Measurements from ENCODE around the gene TRIM26. TPM values are rescaled to one million over a fixed set of nuclear protein-coding genes. Genes with fewer than 3 reads are reported as not detected.
"Not testable (repeated sequence)": the region's sequence is repeated elsewhere in the genome, so short reads cannot be mapped to it uniquely, and the experiment has no call there.

The TRIM26 gene, protein sequence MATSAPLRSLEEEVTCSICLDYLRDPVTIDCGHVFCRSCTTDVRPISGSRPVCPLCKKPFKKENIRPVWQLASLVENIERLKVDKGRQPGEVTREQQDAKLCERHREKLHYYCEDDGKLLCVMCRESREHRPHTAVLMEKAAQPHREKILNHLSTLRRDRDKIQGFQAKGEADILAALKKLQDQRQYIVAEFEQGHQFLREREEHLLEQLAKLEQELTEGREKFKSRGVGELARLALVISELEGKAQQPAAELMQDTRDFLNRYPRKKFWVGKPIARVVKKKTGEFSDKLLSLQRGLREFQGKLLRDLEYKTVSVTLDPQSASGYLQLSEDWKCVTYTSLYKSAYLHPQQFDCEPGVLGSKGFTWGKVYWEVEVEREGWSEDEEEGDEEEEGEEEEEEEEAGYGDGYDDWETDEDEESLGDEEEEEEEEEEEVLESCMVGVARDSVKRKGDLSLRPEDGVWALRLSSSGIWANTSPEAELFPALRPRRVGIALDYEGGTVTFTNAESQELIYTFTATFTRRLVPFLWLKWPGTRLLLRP
- total RNA-seq: 10 to 100 TPM; 77.0 to 86.9 TPM

DNA sequence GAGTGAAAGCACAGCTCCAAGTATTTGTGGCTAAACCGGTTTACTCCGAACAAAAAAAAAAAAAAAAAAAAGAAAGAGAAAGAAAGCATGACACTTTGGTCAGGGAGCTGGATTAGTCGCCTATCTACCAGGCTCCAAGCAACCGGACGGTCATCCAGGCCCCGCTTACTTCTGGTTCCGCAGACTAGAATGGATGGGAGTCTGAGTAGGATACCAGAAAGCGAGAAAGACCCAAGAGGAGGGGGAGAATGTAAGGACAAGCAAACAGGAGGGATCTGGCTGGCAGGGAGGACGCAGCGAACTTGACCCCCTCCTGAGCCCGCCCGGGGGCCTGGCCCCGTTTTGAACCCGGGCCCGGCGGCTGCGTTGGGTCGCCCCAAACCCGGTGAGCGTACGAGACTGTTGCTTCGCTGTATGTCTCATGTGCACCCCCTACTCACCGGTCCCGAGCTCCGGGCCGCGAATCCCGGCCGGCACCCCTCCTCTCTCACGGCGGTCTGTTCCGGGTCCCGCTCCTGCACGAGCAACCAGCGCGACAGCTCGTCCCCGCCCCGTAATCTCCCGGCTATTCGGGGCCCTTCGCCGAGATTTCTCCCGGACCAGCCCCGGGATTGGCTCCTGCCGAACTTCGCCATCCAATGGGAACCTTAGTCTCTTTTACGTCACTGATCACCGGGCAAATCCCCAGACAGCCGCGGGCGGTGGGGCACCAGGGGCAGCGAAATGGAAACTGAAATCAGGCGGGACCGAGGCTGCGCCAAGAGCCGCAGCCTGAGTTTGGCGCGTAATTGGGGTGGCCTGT, at the start of gene TRIM26:
Gene TRIM26 (minus strand): TSS at position 542 of the 802 bp plus-strand sequence. CDS start 14,303 bp downstream, outside the sequence.
- ChIA-PET CTCF (interaction anchor here (1.3 to 2.0 kb wide), 5 partner anchors 14 to 560 kb away, joined by 3 to 7 read pairs (median 5); no protein-coding TSS in a partner anchor), POLR2A (interaction anchor here (0.5 to 2.5 kb wide), 7 partner anchors 11 to 1348 kb away, joined by 3 to 10 read pairs (median 4); partner anchors contain the start of gene TRIM39)

- ChIA-PET CTCF (no interaction called here), POLR2A (no interaction called here)
Observed at GRCh38 chr6:30260036-30260504, 46.9 kb upstream of the TRIM26 start.

- CTCF ChIA-PET: interaction anchor here (0.5 to 1.0 kb wide), 2 partner anchors 38 to 194 kb away, joined by 3 read pairs; no protein-coding TSS in a partner anchor
- POLR2A ChIA-PET: no interaction called here
Observed at GRCh38 chr6:30259140-30260035, 46.2 kb upstream of the TRIM26 start.

DNA sequence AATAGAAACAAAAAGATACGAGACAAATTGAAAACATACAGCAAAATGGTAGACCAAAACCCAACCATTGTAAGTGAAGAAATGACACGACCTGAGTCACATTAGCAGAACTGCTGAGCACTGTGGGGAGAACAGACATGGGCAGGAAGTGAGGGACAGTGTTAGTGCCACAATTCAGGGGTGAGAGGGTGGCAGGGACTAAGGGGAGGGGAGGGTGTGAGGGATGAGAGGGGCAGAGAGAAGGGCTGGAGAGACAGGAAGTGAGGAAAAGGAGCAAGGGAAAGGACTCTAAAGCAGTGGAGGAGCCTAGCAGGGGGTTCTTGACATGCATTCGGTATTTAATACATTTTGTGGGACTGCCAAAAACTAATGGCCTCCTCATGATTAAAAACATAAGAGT, 45.0 kb upstream of the TRIM26 start:
- ChIA-PET CTCF (no interaction called here), POLR2A (no interaction called here)

GRCh38 chr6:30252417-30252816, 39.2 kb upstream of the TRIM26 start:
- POLR2A ChIA-PET, CTCF ChIA-PET: not testable (repeated sequence)

DNA sequence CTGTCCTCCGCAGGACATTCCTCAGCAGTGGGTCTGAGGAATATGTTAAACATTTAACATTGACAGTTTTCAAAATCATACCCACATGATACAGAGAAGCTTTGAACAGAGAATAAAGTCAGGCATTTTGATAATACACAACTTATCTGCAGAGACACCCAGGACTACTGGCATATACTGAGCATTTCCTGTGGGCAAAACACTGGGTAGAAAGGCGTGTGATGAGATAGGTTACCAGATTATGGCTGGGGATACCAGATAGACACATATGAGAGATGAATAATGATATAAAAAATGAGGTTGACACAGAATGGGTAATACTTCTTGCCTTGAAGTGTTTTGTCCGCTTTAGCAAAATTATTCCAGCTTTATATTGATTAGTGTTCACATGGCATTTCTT, 31.4 kb upstream of the TRIM26 start:
- CTCF ChIA-PET: no interaction called here

GRCh38 chr6:30238178-30238795, 25.1 kb upstream of the TRIM26 start:
- ChIA-PET POLR2A (no interaction called here), CTCF (interaction anchor here (0.6 to 2.5 kb wide), 6 partner anchors 10 to 182 kb away, joined by 3 to 7 read pairs (median 4); no protein-coding TSS in a partner anchor)

More for the DNA sequence above, 31.4 kb upstream of the TRIM26 start:
- POLR2A ChIA-PET: no interaction called here

DNA sequence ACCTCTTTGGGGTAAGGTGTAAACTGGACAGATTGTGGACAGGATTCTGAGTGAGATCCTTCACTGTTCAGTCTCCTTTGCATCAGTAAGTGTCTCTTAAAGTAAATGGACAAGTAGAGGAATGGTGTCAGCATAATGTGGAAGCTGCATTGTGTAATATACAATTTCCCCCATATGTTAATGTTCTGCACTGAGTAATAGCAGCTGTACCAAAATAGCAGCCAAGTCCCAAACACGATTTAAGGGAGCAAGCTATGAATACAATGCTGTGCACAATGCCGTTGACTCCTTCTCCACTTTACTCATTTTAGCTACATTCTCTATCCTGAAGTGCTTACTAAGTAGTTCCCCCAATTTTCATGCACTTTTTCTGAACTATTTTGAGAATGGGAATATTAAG, 21.1 kb upstream of the TRIM26 start:
- ChIA-PET POLR2A (no interaction called here), CTCF (interaction anchor here (1.3 kb wide), 1 partner anchor 14 kb away, joined by 3 read pairs; no protein-coding TSS in a partner anchor)

DNA sequence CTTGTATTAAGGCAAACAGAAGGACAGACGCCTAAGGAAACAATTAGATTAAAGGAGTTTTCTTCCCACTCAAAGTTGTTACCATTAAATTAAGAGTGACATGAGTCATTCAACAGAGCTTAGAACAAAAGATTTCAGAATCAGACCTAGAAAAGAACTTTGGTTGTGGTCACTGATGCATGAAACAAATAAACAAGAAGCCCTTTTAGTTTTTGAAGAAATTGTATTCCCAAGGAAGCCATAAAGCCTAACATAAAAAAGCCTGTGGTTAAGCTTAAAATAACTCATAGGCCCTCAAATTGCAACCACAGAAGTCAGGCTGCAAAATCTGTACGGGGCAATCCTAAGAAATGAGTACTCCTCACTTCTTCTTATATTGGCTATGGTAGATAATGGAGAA, 17.9 kb upstream of the TRIM26 start:
- CTCF ChIA-PET: interaction anchor here (0.5 to 1.0 kb wide), 2 partner anchors 12 to 1764 kb away, joined by 3 to 4 read pairs; no protein-coding TSS in a partner anchor
- POLR2A ChIA-PET: no interaction called here

GRCh38 chr6:30227763-30228487, 14.7 kb upstream of the TRIM26 start:
- CTCF ChIA-PET: interaction anchor here (0.8 to 1.9 kb wide), 8 partner anchors 9 to 169 kb away, joined by 3 to 9 read pairs (median 4); partner anchors contain the start of gene TRIM26
- POLR2A ChIA-PET: interaction anchor here (0.6 to 2.0 kb wide), 4 partner anchors 14 to 98 kb away, joined by 3 to 9 read pairs (median 6); partner anchors contain the start of genes TRIM26 and TRIM39

- ChIA-PET POLR2A (interaction anchor here (0.6 to 2.0 kb wide), 4 partner anchors 13 to 99 kb away, joined by 3 to 9 read pairs (median 6); partner anchors contain the start of genes TRIM26 and TRIM39), CTCF (interaction anchor here (0.8 to 1.9 kb wide), 5 partner anchors 9 to 170 kb away, joined by 3 to 7 read pairs (median 4); partner anchors contain the start of gene TRIM26)
Observed at GRCh38 chr6:30227242-30227722, 14.1 kb upstream of the TRIM26 start.

DNA sequence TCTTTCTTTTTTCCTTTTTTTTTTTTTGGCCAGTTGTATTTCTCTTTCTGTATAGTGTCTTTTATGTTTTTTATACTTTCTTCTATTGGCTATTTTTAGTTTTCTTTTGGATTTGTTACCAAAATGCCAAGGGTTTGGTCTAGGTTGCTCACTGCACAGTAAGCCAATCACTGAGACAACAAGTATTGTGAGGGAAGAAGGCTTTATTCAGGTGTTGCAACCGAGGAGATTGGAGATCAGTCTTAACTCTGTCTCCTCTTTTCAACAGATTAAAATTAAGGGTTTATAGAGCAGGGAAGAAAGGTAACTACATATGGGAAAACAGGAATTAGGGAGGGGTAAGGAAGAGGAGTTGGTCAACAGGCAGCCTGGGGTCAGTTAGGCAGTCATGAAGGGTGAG, 10.1 kb upstream of the TRIM26 start:
- POLR2A ChIA-PET: no interaction called here
- CTCF ChIA-PET: interaction anchor here (0.8 kb wide), 2 partner anchors 9 to 15 kb away, joined by 3 read pairs; no protein-coding TSS in a partner anchor

DNA sequence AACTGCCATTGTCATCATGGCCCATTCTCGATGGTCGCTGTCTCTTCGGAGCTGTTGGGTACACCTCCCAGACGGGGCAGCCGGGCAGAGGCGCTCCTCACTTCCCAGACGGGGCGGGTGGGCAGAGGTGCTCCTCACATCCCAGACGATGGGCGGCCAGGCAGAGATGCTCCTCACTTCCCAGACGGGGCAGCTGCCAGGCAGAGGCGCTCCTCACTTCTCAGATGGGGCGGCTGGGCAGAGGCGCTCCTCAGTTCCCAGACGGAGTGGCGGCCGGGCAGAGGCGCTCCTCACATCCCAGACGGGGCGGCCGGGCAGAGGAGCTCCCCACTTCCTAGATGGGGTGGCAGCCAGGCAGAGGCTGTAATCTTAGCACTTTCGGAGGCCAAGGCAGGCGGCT, 8.8 kb upstream of the TRIM26 start:
- POLR2A ChIA-PET, CTCF ChIA-PET: not testable (repeated sequence)

DNA sequence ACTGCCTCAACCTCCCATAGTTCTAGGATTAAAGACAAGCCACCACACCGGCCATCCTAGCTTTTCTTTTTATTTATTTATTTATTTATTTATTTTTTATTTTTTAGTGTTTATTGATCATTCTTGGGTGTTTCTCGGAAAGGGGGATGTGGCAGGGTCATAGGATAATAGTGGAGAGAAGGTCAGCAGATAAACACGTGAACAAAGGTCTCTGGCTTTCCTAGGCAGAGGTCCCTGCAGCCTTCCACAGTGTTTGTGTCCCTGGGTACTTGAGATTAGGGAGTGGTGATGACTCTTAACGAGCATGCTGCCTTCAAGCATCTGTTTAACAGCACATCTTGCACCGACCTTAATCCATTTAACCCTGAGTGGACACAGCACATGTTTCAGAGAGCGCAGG, 8.2 kb upstream of the TRIM26 start:
- CTCF ChIA-PET: interaction anchor here (0.6 kb wide), 1 partner anchor 421 kb away, joined by 3 read pairs; no protein-coding TSS in a partner anchor
- POLR2A ChIA-PET: not testable (repeated sequence)

DNA sequence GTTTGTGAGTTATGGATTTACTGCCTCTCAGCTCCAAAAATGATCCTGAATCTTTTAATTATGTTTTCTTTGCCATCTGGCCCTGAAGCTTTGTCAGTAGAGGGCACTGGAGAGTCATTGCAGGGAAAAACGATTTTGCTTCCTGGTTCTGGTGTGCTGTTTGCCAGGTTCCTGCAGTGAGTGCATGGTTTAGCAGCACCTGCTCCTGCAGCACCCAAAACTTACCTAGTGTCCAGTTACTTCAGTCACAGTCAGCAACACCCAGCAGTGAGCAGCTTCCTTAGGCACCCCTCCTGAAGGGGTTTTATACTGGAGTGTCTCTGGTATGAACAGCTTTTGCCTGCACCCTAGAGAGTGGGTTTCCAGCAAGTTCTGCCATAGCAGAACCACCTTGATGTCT, 6.0 kb upstream of the TRIM26 start:
- ChIA-PET CTCF (interaction anchor here (0.9 to 2.2 kb wide), 15 partner anchors 8 to 180 kb away, joined by 3 to 9 read pairs (median 4); no protein-coding TSS in a partner anchor), POLR2A (no interaction called here)

DNA sequence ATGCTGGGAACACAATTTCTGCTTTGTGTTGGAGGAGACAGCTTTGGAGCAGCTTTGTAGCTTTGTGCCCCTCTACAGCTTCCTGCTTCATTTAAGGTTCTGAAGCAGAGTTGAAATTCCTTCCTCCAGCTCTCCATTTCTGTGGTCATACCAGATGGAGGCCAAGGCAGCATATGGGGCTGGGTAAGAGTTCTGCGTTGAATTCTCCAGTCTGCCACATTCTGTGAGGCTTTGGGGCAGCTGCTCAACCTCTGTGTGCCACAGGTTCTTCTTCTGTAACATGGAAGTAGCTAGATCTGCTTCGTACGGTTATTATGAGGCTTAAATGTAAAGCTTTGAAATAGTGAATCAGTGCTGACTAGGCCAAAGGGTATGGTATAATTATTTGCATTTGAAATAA, 2.9 kb upstream of the TRIM26 start:
- ChIA-PET CTCF (interaction anchor here (0.9 to 1.4 kb wide), 4 partner anchors 9 to 182 kb away, joined by 3 to 4 read pairs (median 3); no protein-coding TSS in a partner anchor), POLR2A (no interaction called here)

DNA sequence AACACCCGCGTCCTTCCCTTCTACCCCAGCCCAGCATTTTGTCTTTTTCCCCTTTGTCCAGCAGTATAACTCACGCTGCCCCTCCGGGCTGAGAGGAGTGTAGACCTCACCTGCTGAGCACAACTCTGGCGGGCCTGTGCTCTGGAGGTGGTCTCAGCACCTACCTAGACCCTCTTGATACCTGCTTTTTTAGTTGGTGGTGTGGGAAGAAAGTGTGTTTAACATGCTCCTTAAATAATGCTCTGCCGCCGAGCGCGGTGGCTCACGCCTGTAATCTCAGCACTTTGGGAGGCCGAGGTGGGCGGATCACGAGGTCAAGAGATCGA, 1.4 kb upstream of the TRIM26 start:
- CTCF ChIA-PET: interaction anchor here (1.8 kb wide), 1 partner anchor 13 kb away, joined by 7 read pairs; no protein-coding TSS in a partner anchor
- POLR2A ChIA-PET: interaction anchor here (1.2 to 2.5 kb wide), 3 partner anchors 10 to 112 kb away, joined by 4 to 10 read pairs (median 9); partner anchors contain the start of gene TRIM39
